ENCODE data around the gene UBA1. TPM values are rescaled to one million over a fixed set of nuclear protein-coding genes. Genes with fewer than 3 reads are reported as not detected.

The UBA1 gene
- total and polyA plus RNA-seq, 2 of the 13 experiments (the other 11 are each of a cell fraction or from before 2014, with no cell fraction given), result 93.3 to 129 TPM

- TF ChIP-seq ZNF318 (CRISPR knock-in tag; IDR thresholded peaks at IDR 0.05) (no peak), ARNTL (CRISPR knock-in tag; IDR thresholded peaks at IDR 0.05) (no peak), SCMH1 (CRISPR knock-in tag; IDR thresholded peaks at IDR 0.05; ENCODE audit: borderline replicate concordance) (no peak), ZBTB33 (CRISPR knock-in tag; IDR thresholded peaks at IDR 0.05) (peak; percentile 98), ZNF878 (CRISPR knock-in tag; IDR thresholded peaks at IDR 0.05) (no peak), MIER3 (CRISPR knock-in tag; IDR thresholded peaks at IDR 0.05; ENCODE audit: borderline replicate concordance) (no peak), BHLHE40 (IDR thresholded peaks at IDR 0.05; ENCODE audit: low read length) (no peak), FOSL2 (CRISPR knock-in tag; IDR thresholded peaks at IDR 0.05) (no peak), CTCF (CRISPR knock-in tag; IDR thresholded peaks at IDR 0.05) (peak; percentile 29), LRRFIP1 (CRISPR knock-in tag; conservative IDR thresholded peaks at IDR 0.05) (no peak), ZBTB34 (CRISPR knock-in tag; IDR thresholded peaks at IDR 0.05) (no peak), ZNF264 (CRISPR knock-in tag; IDR thresholded peaks at IDR 0.05) (no peak), DNMT1 (CRISPR knock-in tag; IDR thresholded peaks at IDR 0.05) (no peak)
Measured at GRCh38 chrX:47158131-47158530, 35.5 kb upstream of the UBA1 start (continued).
